Measurements from ENCODE around the gene HPS6.

DNA sequence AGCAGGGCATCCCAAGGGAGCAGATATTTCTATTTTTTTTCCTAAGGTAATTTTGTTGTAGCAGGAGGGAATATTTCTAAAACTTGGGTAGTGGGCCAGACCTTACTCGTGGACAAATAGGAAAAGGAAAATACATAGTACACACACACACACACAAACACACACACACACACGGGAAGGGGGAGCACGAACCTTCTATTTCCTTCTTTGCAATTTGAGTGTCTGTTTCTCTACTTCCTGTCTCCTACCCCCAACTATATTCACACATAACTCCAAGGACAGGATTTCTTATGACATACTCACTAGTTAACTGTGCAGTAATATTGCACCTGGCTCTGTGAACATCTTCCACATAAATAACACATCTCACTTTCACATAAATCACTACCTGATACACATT lies 50.6 kb downstream of the HPS6 start:
- TF ChIP-seq, protein P1, sequence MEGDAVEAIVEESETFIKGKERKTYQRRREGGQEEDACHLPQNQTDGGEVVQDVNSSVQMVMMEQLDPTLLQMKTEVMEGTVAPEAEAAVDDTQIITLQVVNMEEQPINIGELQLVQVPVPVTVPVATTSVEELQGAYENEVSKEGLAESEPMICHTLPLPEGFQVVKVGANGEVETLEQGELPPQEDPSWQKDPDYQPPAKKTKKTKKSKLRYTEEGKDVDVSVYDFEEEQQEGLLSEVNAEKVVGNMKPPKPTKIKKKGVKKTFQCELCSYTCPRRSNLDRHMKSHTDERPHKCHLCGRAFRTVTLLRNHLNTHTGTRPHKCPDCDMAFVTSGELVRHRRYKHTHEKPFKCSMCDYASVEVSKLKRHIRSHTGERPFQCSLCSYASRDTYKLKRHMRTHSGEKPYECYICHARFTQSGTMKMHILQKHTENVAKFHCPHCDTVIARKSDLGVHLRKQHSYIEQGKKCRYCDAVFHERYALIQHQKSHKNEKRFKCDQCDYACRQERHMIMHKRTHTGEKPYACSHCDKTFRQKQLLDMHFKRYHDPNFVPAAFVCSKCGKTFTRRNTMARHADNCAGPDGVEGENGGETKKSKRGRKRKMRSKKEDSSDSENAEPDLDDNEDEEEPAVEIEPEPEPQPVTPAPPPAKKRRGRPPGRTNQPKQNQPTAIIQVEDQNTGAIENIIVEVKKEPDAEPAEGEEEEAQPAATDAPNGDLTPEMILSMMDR (IDR thresholded peaks at IDR 0.05) = no peak
- TF ChIP-seq POLR2A (IDR thresholded peaks at IDR 0.05) = no peak

All from heart left ventricle (tissue), 13 donors.